ENCODE results near the gene EEF1AKMT2.

Gene EEF1AKMT2

DNA sequence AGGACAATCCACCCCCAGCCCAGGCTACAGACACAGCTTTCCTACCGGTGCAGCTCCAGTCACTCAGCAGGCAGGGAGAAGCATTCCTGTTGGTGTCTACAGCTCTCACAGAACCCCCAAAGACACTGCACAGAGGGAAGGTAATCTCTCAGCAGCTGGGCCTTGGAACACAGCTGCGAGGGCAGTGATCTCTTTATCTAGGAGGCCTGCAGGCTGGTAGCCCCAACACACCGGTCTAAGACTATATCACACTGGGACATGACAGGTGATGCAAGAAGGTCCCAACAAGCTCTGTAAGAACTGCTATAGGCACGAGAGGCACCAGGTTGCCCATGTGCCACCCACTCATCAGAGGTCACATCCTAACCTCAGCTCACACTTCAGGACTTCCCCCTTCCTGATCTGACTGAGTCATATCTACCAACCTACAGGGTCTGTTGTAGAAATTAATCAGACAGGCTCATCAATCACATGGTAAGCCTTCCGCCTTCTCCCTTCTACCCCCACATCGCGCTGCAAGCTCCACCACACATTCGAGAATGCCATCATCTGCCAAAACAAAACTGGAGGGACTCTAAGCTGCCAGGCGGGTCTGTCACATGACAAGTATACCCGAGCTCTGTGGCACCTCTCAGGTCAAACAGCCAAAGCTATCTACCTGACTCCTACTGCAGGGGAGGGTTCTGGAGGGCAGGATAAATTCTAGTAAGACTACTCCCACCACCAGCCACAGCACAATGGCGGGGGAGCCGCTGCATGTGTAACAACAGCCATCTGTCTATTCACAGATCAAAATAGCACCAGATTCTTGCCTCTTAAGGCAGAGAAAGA, 73.6 kb downstream of the EEF1AKMT2 start:
- peak; percentile 82 for DNase-seq

DNA sequence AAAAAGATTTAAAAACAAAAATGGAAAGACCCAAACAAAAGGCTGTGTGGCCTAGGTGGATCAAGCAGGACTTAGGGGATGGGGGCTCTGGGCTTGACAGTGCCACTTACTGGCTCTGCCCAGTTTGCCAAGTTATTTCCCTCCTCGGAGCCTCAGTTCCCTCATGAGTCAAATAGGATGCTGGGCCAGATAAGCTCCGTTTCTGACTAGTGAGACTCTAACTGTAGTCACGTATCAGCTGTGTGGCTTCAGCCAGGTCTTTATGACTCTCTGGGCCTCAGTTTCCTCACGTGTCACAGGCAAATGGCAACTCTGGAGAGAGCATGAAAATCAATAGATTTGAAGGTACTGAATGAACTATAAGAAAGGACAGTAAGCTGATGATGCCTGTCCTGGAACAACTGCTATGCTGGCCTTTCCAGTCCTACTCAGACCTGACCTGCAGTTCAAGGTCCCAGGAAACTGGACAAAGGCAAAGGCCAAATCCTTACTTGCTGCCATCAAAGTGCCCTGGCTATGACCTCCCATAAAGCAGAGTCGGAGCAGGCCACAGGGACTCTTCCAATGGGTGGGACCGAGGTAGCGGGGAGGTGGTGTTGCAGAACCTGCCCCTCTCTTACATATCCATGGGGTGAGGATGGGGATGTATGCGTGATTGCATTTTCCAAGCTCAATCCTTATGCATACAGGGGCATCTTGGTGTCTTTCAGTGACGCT, 74.5 kb downstream of the EEF1AKMT2 start:
- DNase-seq = no peak

DNA sequence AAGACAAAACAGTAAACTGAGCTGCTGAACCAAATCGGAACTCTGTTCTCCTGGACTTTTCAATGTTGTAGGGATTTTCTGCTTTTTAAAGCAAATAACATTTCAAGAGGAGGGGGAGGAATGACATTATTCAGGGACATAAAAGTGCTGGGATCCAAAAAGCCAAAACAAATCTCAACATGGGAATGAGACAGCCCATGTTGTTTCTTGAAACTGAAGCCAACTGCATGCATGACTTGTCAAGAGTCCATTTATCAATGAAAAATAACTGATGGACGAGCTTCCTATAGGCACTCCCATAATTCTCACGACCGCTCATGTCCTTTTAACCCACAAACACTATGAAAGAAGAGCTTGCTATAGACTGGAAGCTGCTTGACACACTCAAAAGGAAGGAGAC, 75.3 kb downstream of the EEF1AKMT2 start:
- DNase-seq = no peak

DNA sequence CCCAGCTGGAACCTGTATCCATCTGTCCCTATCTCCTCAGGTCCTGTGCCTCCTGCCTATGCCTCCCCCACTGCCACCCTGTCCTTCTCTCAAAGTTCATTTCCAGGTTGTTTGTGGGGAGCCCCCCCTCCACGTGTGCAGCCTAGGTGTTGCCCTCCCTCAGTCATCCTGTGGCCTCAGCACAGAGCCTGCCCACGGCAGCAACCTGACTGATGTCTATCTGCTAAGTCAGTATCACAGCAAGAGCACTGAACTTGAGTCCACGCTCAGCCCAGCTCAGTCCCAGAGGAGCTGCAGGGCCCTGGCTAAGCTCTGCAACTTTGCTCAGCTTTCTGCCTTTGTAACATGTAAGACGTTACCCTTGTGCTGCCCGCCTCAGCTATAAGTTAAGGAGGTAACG, 76.2 kb downstream of the EEF1AKMT2 start:
- DNase-seq = no peak

- no peak for DNase-seq
Measured at GRCh38 chr10:124713679-124714255, 77.9 kb downstream of the EEF1AKMT2 start.

- DNase-seq = no peak
Measured at GRCh38 chr10:124712704-124713407, 78.8 kb downstream of the EEF1AKMT2 start.

DNA sequence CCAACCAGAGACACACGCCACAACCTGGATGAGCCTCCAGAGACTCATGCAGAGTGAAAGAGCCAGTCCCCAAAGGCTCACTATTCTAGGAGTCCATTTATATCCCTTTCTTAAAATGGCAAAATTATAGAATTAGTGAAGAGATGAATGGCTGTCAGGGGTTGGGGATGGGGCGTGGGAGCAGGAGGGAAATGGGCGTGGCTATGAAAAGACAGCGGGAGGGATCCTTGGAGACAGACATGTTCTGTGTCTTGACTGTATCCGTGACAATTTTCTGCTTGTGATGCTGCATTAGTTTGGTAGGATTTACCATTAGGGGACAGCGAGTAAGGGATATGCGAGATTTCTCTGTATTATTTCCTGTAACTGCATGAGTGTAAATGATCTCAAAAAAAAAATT, 80.5 kb downstream of the EEF1AKMT2 start:
- no peak for DNase-seq

DNA sequence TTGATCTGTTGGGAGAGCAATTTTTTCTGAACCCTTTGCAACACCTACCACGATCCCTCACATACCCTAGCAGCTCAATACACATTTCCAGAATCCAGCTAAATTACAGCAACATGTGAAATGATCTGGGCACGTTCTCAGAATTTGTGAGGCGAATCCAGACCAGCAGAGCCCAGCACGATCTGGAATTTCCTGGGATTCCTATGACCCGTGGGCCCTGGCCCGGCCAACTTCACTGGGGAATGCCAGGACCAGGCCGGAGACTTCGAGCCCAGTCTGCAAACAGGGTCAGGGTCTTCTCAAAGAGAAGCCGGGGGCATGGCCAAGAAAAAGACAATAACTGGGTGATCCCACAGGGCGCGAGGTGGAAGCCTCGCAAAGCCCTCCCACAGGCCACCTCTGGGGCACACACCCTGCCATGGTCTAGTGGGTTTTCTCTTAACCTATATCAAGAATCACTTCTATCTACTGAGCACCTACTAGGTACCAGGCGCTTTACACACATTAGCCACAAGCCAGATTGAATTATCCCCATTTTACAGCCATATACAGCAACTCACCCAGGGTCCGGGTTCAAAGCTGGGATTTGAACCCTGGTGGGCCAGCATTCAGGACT, 81.3 kb downstream of the EEF1AKMT2 start:
- DNase-seq = no peak

- DNase-seq = no peak
Measured at GRCh38 chr10:124709861-124710260, 81.8 kb downstream of the EEF1AKMT2 start.

- no peak for DNase-seq
Measured at GRCh38 chr10:124708922-124709520, 82.7 kb downstream of the EEF1AKMT2 start.

- DNase-seq = no peak
Measured at GRCh38 chr10:124708246-124708779, 83.4 kb downstream of the EEF1AKMT2 start.

All from activated CD8-positive, alpha-beta memory T cell treated with anti-CD3 and anti-CD28 coated beads, Interleukin-2, amount 50 U/mL, for 48 hours (primary cell).